Measurements from ENCODE around the gene ARHGAP25. TPM values are rescaled to one million over a fixed set of nuclear protein-coding genes. Genes with fewer than 3 reads are reported as not detected.

Gene ARHGAP25
- total RNA-seq, 3 donors from 2014 or later (not counting 1 experiment from before 2014, with no cell fraction given) = 122 to 180 (median 155) TPM

GRCh38 chr2:68726100-68726499 is 8.5 kb upstream of the ARHGAP25 start:
- peaks cover 40% of the 10 kb centered on the region for H3K4me1 ChIP-seq (ENCODE audit: control insufficient read depth, insufficient read depth, low read length)
- H3K9me3 ChIP-seq (ENCODE audit: control insufficient read depth, insufficient read depth, low read length) = no peaks in the 10 kb centered on the region
- peaks cover 2% of the 10 kb centered on the region for H3K27me3 ChIP-seq (ENCODE audit: control insufficient read depth, insufficient read depth, low read length)
- TF ChIP-seq CTCF (IDR thresholded peaks at IDR 0.05) = no peak
- H3K27ac ChIP-seq (ENCODE audit: low read length) = no peak overlapping the region
- 85% methylated on average over 6 of the region's 6 CpGs for WGBS (ENCODE audit: insufficient coverage)
- ATAC-seq (no peak), DNase-seq (no peak)
- Mint-ChIP-seq H3K4me3 (no peak overlapping the region), H3K36me3 (no peaks in the 10 kb centered on the region), H3K4me1 (peaks cover 16 to 18% of the 10 kb centered on the region in 2 donors), H3K27ac (no peak overlapping the region), H3K27me3 (ENCODE audit: low read depth in 2 of 2) (peaks cover 35 to 38% of the 10 kb centered on the region in 2 donors), H3K9me3 (no peaks in the 10 kb centered on the region)
- no peak overlapping the region for H3K4me3 ChIP-seq (ENCODE audit: low read length)
- intact Hi-C loops (cut with micrococcal nuclease) = no loop called here
- no peaks in the 10 kb centered on the region for H3K36me3 ChIP-seq (ENCODE audit: control insufficient read depth, insufficient read depth, low read length)

GRCh38 chr2:68726608-68727367 is 7.8 kb upstream of the ARHGAP25 start:
- H3K36me3 ChIP-seq (ENCODE audit: control insufficient read depth, insufficient read depth, low read length) = no peaks in the 10 kb centered on the region
- no peaks in the 10 kb centered on the region for H3K27me3 ChIP-seq (ENCODE audit: control insufficient read depth, insufficient read depth, low read length)
- no peak for TF ChIP-seq CTCF (IDR thresholded peaks at IDR 0.05)
- peak; percentile 39 to 88 for DNase-seq
- Mint-ChIP-seq H3K27ac (no peak overlapping the region), H3K4me3 (no peak overlapping the region), H3K4me1 (peaks cover 9 to 11% of the 10 kb centered on the region in 2 donors), H3K9me3 (no peaks in the 10 kb centered on the region), H3K36me3 (no peaks in the 10 kb centered on the region), H3K27me3 (ENCODE audit: low read depth in 2 of 2) (peaks cover 35 to 42% of the 10 kb centered on the region in 2 donors)
- H3K4me3 ChIP-seq (ENCODE audit: low read length) = no peak overlapping the region
- ATAC-seq = peak; percentile 85 to 97 (median 96)
- peaks cover 37% of the 10 kb centered on the region for H3K4me1 ChIP-seq (ENCODE audit: control insufficient read depth, insufficient read depth, low read length)
- 6% methylated on average over 11 of the region's 11 CpGs for WGBS (ENCODE audit: insufficient coverage)
- intact Hi-C loops (cut with micrococcal nuclease) = no loop called here
- peak overlapping the region; percentile 19 for H3K27ac ChIP-seq (ENCODE audit: low read length)
- H3K9me3 ChIP-seq (ENCODE audit: control insufficient read depth, insufficient read depth, low read length) = no peaks in the 10 kb centered on the region

GRCh38 chr2:68727683-68728375 is 6.8 kb upstream of the ARHGAP25 start:
- H3K27ac ChIP-seq (ENCODE audit: low read length) = peak overlapping the region; percentile 19
- H3K9me3 ChIP-seq (ENCODE audit: control insufficient read depth, insufficient read depth, low read length) = no peaks in the 10 kb centered on the region
- peak overlapping the region in 1 of 2 donors; percentile 59 for H3K27ac Mint-ChIP-seq
- H3K4me3 Mint-ChIP-seq = no peak overlapping the region
- peaks cover 27% of the 10 kb centered on the region for H3K4me1 ChIP-seq (ENCODE audit: control insufficient read depth, insufficient read depth, low read length)
- H3K4me3 ChIP-seq (ENCODE audit: low read length) = no peak overlapping the region
- peaks cover 4 to 6% of the 10 kb centered on the region in 2 donors for H3K4me1 Mint-ChIP-seq
- H3K27me3 Mint-ChIP-seq (ENCODE audit: low read depth in 2 of 2) = peaks cover 33 to 38% of the 10 kb centered on the region in 2 donors
- H3K36me3 ChIP-seq (ENCODE audit: control insufficient read depth, insufficient read depth, low read length) = no peaks in the 10 kb centered on the region
- DNase-seq (no peak), ATAC-seq (no peak)
- no peaks in the 10 kb centered on the region for H3K36me3 Mint-ChIP-seq
- WGBS (ENCODE audit: insufficient coverage) = 60% methylated on average over 5 of the region's 6 CpGs
- intact Hi-C loops (cut with micrococcal nuclease) = no loop called here
- no peaks in the 10 kb centered on the region for H3K9me3 Mint-ChIP-seq
- no peaks in the 10 kb centered on the region for H3K27me3 ChIP-seq (ENCODE audit: control insufficient read depth, insufficient read depth, low read length)
- no peak for TF ChIP-seq CTCF (IDR thresholded peaks at IDR 0.05)
